Measurements from ENCODE around the gene DHCR24. TPM values are rescaled to one million over a fixed set of nuclear protein-coding genes. Genes with fewer than 3 reads are reported as not detected.

Gene DHCR24
- total RNA-seq, 1 donor from 2014 or later: 168 TPM

DNA sequence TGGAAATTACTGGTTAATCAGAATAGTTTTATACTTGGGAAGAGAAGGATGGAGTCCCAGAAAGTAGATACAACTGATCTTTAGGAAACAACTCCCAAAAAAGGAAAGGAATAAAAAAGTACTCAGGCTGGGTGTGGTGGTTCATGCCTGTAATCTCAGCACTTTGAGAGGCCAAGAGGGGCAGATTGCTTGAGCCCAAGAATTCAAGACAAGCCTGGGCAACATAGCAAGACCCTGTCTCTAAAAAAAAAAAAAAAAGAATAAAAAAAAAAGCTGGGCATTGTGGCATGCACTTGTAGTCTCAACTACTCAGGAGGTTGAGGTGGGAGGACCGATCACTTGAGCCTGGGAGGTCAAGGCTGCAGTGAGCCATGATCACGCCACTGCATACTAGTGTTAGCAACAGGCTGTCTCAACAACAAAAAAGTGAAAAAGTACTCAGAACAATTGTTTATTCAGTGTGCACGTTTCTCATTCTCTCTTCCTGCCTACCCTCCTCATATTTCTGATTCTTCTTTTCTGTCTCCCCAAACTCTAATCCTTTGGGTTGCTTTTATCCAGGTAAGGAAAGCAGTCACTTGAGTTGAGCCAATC, 2.2 kb upstream of the DHCR24 start:
- no peaks in the 10 kb centered on the region for H3K36me3 ChIP-seq (ENCODE audit: insufficient read depth, low read length)
- Mint-ChIP-seq H3K4me1 (ENCODE audit: low read depth, unreplicated experiment) (peaks cover 23% of the 10 kb centered on the region), H3K27ac (ENCODE audit: unreplicated experiment) (no peak overlapping the region), H3K4me3 (ENCODE audit: unreplicated experiment) (no peak overlapping the region), H3K9me3 (ENCODE audit: unreplicated experiment) (no peaks in the 10 kb centered on the region), H3K27me3 (ENCODE audit: low read depth, unreplicated experiment) (no peaks in the 10 kb centered on the region), H3K36me3 (ENCODE audit: low read depth, unreplicated experiment) (peaks cover 2% of the 10 kb centered on the region)
- H3K79me2 ChIP-seq (ENCODE audit: insufficient read depth, low read length): peaks cover 28% of the 10 kb centered on the region
- no peak overlapping the region for H3K9ac ChIP-seq (ENCODE audit: low read length)
- H2AFZ ChIP-seq (ENCODE audit: low read depth, low read length): no peak overlapping the region
- H3K27ac ChIP-seq (ENCODE audit: low read depth, low read length): no peak overlapping the region
- H3K9me3 ChIP-seq (ENCODE audit: insufficient read depth, low read depth, low read length): no peaks in the 10 kb centered on the region
- no peak for TF ChIP-seq EZH2 (IDR thresholded peaks at IDR 0.05; ENCODE audit: insufficient read depth, low read length)
- TF ChIP-seq, protein P1, sequence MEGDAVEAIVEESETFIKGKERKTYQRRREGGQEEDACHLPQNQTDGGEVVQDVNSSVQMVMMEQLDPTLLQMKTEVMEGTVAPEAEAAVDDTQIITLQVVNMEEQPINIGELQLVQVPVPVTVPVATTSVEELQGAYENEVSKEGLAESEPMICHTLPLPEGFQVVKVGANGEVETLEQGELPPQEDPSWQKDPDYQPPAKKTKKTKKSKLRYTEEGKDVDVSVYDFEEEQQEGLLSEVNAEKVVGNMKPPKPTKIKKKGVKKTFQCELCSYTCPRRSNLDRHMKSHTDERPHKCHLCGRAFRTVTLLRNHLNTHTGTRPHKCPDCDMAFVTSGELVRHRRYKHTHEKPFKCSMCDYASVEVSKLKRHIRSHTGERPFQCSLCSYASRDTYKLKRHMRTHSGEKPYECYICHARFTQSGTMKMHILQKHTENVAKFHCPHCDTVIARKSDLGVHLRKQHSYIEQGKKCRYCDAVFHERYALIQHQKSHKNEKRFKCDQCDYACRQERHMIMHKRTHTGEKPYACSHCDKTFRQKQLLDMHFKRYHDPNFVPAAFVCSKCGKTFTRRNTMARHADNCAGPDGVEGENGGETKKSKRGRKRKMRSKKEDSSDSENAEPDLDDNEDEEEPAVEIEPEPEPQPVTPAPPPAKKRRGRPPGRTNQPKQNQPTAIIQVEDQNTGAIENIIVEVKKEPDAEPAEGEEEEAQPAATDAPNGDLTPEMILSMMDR (IDR thresholded peaks at IDR 0.05; ENCODE audit: insufficient read depth, low read depth, low read length): no peak
- DNase-seq (ENCODE audit: low read depth): no peak
- peaks cover 23% of the 10 kb centered on the region for H4K20me1 ChIP-seq (ENCODE audit: insufficient read depth, low read length)
- no peak for FAIRE-seq
- peaks cover 28% of the 10 kb centered on the region for H3K4me1 ChIP-seq (ENCODE audit: insufficient read depth, low read length)
- no peak overlapping the region for H3K4me3 ChIP-seq (ENCODE audit: insufficient read depth, low read depth, low read length)
- no peaks in the 10 kb centered on the region for H3K27me3 ChIP-seq (ENCODE audit: insufficient read depth, low read length)
- H3K4me2 ChIP-seq (ENCODE audit: low read length): no peak overlapping the region

DNA sequence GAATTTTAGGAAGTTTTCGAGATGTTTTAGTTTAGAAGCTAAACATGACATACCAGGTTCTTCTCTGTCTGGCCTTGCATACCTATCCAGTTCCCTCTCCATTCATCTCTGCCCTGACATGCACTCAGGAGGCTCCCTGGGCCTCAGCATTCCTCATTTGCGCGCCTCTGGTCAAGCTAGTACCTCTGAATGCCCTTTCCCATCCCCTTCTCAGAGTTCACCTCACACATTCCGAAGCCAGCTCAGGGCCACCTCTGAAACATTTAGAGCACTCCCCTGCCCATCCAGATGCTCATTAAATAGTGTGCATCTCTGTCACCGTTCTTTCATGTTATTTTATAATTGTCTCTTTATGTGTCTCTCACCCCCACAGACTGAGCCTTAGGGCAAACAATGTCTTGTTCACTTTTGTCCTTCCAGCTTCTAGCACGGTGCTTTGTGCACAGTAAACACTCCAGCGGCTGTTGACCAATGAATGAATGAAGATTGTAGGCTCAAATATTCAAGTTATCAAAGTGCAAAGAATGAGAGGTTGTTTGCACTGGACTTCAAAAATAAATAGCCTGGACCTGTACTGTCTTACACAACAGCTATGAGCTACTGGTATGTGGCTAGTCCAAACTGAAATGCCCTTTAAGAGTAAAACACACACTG, 1.2 kb upstream of the DHCR24 start:
- Histone ChIP-seq H4K20me1 (ENCODE audit: insufficient read depth, low read length) (peaks cover 33% of the 10 kb centered on the region), H3K27me3 (ENCODE audit: insufficient read depth, low read length) (no peaks in the 10 kb centered on the region), H3K9me3 (ENCODE audit: insufficient read depth, low read depth, low read length) (no peaks in the 10 kb centered on the region), H3K4me1 (ENCODE audit: insufficient read depth, low read length) (peaks cover 38% of the 10 kb centered on the region), H3K36me3 (ENCODE audit: insufficient read depth, low read length) (peaks cover 2% of the 10 kb centered on the region), H3K4me3 (ENCODE audit: insufficient read depth, low read depth, low read length) (no peak overlapping the region), H2AFZ (ENCODE audit: low read depth, low read length) (peak overlapping the region; percentile 82), H3K9ac (ENCODE audit: low read length) (peak overlapping the region; percentile 84), H3K4me2 (ENCODE audit: low read length) (peak overlapping the region; percentile 99), H3K27ac (ENCODE audit: low read depth, low read length) (no peak overlapping the region), H3K79me2 (ENCODE audit: insufficient read depth, low read length) (peaks cover 38% of the 10 kb centered on the region)
- Mint-ChIP-seq H3K36me3 (ENCODE audit: low read depth, unreplicated experiment) (peaks cover 4% of the 10 kb centered on the region), H3K27me3 (ENCODE audit: low read depth, unreplicated experiment) (no peaks in the 10 kb centered on the region), H3K4me1 (ENCODE audit: low read depth, unreplicated experiment) (peaks cover 24% of the 10 kb centered on the region), H3K4me3 (ENCODE audit: unreplicated experiment) (peak overlapping the region; percentile 88), H3K9me3 (ENCODE audit: unreplicated experiment) (no peaks in the 10 kb centered on the region), H3K27ac (ENCODE audit: unreplicated experiment) (no peak overlapping the region)
- FAIRE-seq: no peak
- TF ChIP-seq, protein P1 (IDR thresholded peaks at IDR 0.05; ENCODE audit: insufficient read depth, low read depth, low read length): no peak
- no peak for TF ChIP-seq EZH2 (IDR thresholded peaks at IDR 0.05; ENCODE audit: insufficient read depth, low read length)
- DNase-seq (ENCODE audit: low read depth): no peak

DNA sequence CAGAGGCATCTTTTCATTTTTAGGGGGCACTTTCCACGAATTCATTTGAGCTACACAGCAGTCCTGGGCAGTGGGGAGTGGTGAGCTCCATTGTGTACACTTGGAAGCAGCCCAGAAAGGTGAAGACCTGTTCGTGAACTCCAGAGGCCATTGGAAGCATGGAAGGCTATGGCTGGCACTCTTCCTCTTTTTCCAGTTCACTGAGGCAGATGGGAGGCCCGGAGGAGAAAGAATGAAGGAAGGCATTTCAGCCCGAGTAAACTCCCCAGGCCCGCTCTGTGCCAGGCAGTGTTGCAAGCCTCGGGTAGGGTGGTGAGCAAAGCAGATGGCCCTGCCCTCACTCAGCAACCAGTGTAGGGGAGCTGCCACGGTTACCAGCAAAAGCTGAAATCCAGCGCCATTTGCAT, 673 bp upstream of the DHCR24 start:
- TF ChIP-seq EZH2 (IDR thresholded peaks at IDR 0.05; ENCODE audit: insufficient read depth, low read length): no peak
- TF ChIP-seq, protein P1 (IDR thresholded peaks at IDR 0.05; ENCODE audit: insufficient read depth, low read depth, low read length): no peak
- H3K79me2 ChIP-seq (ENCODE audit: insufficient read depth, low read length): peaks cover 41% of the 10 kb centered on the region
- peak overlapping the region; percentile 99 for H3K4me2 ChIP-seq (ENCODE audit: low read length)
- no peaks in the 10 kb centered on the region for H3K27me3 Mint-ChIP-seq (ENCODE audit: low read depth, unreplicated experiment)
- DNase-seq (ENCODE audit: low read depth) (no peak), FAIRE-seq (no peak)
- peak overlapping the region; percentile 90 for H3K4me3 ChIP-seq (ENCODE audit: insufficient read depth, low read depth, low read length)
- H3K4me3 Mint-ChIP-seq (ENCODE audit: unreplicated experiment): peak overlapping the region; percentile 88
- peaks cover 42% of the 10 kb centered on the region for H3K4me1 ChIP-seq (ENCODE audit: insufficient read depth, low read length)
- no peaks in the 10 kb centered on the region for H3K27me3 ChIP-seq (ENCODE audit: insufficient read depth, low read length)
- peaks cover 8% of the 10 kb centered on the region for H3K36me3 ChIP-seq (ENCODE audit: insufficient read depth, low read length)
- peak overlapping the region; percentile 82 for H2AFZ ChIP-seq (ENCODE audit: low read depth, low read length)
- no peak overlapping the region for H3K27ac ChIP-seq (ENCODE audit: low read depth, low read length)
- H3K9me3 Mint-ChIP-seq (ENCODE audit: unreplicated experiment): no peaks in the 10 kb centered on the region
- peaks cover 25% of the 10 kb centered on the region for H3K4me1 Mint-ChIP-seq (ENCODE audit: low read depth, unreplicated experiment)
- peaks cover 6% of the 10 kb centered on the region for H3K36me3 Mint-ChIP-seq (ENCODE audit: low read depth, unreplicated experiment)
- H4K20me1 ChIP-seq (ENCODE audit: insufficient read depth, low read length): peaks cover 38% of the 10 kb centered on the region
- no peak overlapping the region for H3K27ac Mint-ChIP-seq (ENCODE audit: unreplicated experiment)
- H3K9ac ChIP-seq (ENCODE audit: low read length): peak overlapping the region; percentile 84
- H3K9me3 ChIP-seq (ENCODE audit: insufficient read depth, low read depth, low read length): no peaks in the 10 kb centered on the region

Measured in astrocyte (in vitro differentiated cells and primary cell).